Liver (tissue), 2 donors: ENCODE measurements around the gene ILKAP.

Experiments
- TF ChIP-seq, protein P1 (sequence below): fragments of 150-350 bp; IDR thresholded peaks from 2 replicates; pipeline ENCODE4 v1.5.1; 2017; ENCODE audit warnings: improper control_type of control experiment, low read depth, low read length; ENCODE audit not compliant: missing input control
- TF ChIP-seq, protein P2 (sequence below): IDR thresholded peaks from 2 replicates; pipeline ENCODE4 v1.6.1; 2016; ENCODE audit warnings: antibody characterized with exemption
- donor health status: healthy.

DNA sequence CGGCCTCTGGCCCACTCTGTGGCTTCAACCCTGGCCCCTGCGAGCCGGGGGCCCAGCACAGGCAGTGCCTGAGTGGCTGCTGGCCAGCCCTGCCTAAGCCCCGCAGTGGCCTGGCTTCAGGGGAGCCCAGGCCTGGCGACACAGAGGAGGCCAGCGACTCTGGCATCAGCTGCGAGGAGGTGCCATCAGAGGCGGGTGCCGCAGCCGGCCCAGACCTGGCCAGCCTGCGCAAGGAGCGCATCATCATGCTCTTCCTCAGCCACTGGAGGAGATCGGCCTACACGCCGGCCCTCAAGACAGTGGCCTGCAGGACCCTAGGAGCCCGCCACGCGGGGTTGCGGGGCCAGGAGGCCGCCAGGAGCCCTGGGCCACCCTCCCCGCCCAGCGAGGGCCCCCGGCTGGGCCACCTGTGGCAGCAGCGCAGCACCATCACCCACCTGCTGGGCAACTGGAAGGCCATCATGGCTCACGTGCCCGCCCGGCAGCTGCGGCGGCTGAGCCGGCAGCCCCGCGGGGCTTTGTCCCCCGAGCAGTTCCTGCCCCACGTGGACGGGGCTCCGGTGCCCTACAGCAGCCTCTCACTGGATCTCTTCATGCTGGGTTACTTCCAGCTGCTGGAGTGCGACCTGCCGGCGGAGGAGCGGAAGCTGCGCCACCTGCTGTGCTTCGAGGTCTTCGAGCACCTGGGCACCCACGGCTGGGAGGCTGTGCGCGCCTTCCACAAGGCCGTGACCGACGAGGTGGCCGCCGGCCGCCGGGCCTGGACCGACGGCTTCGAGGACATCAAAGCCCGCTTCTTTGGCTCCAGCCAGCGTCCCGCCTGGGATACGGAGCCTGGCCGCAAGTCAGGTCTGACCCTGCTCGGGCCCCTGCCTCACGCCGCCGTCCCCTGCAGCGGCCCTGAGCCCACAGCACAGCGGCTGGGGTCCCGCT lies 72.5 kb downstream of the ILKAP start:
- TF ChIP-seq, protein P1, sequence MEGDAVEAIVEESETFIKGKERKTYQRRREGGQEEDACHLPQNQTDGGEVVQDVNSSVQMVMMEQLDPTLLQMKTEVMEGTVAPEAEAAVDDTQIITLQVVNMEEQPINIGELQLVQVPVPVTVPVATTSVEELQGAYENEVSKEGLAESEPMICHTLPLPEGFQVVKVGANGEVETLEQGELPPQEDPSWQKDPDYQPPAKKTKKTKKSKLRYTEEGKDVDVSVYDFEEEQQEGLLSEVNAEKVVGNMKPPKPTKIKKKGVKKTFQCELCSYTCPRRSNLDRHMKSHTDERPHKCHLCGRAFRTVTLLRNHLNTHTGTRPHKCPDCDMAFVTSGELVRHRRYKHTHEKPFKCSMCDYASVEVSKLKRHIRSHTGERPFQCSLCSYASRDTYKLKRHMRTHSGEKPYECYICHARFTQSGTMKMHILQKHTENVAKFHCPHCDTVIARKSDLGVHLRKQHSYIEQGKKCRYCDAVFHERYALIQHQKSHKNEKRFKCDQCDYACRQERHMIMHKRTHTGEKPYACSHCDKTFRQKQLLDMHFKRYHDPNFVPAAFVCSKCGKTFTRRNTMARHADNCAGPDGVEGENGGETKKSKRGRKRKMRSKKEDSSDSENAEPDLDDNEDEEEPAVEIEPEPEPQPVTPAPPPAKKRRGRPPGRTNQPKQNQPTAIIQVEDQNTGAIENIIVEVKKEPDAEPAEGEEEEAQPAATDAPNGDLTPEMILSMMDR, result no peak
- TF ChIP-seq, protein P2, sequence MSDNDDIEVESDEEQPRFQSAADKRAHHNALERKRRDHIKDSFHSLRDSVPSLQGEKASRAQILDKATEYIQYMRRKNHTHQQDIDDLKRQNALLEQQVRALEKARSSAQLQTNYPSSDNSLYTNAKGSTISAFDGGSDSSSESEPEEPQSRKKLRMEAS, result no peak
